Right ventricle myocardium superior (tissue), 1 donor: ENCODE measurements around the gene CPTP. TPM values are rescaled to one million over a fixed set of nuclear protein-coding genes. Genes with fewer than 3 reads are reported as not detected.

ENCODE experiments used
- ATAC-seq: fragments of 200-7000 bp; cut with Tn5 transposase; one replicate; pipeline ENCODE4 v1.9.1; 2020; ENCODE audit warnings: mild to moderate bottlenecking; ENCODE audit not compliant: poor library complexity
- DNase-seq: peaks from one replicate; pipeline ENCODE4 v3.0.0-alpha.2; 2020
- intact Hi-C: fragments of 100-400 bp; cut with DNase I; formaldehyde crosslinking; loops from one replicate; pipeline ENCODE4 v1.11.2; 2022
- total RNA-seq: library from RNA; stranded (reverse); fragmentation: NEBNext Ultra II Directional; extraction: Animal tissue kit (Norgen Biotek cat#: 25700); gene quantifications from one replicate; pipeline ENCODE4 v1.2.1, GENCODE V29; 2021
- donor health status: DM: no; HTN: yes; CAD: no; lungs with severe emphysema.

The CPTP gene
- total RNA-seq, 1 donor from 2014 or later: 113 TPM

DNA sequence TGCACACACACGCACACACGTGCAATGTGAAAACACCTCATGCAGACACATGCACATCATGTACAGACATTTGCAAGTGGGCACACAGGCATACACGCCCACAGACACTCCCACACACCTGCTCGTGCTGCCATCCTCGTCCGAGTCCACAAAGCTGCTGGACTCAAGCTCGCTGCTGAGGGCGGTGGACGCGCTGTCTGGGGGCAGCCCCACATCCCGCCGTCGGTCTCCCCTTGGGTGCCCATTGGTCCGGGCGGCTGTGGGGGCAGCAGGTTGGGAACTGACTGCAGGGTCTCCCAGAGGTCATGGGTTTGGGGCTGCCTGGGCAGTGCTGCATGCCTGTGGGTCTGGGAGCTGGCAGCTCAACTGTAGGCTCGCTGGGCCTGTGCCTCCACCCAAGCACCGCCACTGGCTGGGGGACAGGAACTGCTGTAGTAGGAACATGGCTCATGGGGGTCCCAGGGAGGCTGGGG, 17.0 kb downstream of the CPTP start:
- DNase-seq (no peak), ATAC-seq (no peak)
- intact Hi-C loops: no loop called here

DNA sequence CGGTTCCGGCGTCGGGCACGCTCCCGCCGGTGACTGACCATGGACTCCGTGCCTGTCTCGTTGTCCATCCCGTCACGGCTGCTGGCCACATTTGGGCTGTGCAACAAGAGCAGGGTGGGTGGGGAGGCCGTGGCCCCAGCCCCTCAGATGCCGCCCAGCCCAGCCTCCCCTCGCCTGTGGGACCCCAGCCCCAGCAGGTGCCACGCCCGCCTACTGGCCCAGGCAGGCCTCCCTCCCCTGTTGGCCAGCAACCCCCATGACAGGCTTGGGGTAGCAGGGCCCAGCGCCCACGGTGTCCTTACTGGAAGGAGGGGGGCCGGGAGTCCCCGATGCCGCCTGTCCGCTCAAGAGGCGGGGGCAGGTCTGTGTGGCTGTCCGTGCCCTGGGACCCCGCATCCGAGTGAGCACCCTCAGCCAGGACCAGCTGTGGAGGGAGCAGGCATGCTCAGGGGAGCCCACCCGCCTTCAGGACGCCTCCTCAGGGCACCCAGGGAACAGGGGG, 17.5 kb downstream of the CPTP start:
- intact Hi-C loops: no loop called here
- ATAC-seq (no peak), DNase-seq (no peak)

DNA sequence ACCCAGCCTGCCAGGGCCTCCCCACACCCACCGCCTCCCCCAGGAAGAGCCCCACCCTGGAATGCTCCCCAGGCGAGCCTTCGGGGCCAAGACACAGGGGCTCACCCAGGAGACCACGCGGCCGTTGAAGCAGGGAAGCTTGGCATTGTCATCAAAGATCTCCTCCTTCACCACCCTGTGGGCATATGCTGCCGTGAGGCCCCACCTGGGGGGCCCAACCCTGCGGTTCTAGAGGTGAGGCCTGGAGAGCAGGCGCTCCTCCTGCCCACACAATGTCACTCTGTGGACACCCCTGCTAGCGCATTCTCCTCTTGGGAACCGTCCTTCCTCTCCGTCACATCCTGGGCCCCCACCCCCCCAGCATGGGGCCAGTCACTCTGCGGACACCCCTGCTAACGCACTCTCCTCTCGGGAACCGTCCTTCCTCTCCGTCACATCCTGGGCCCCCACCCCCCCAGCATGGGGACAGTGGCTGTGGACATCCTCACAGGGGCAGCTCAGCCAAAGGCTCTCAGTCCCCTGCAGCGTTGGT, 18.0 kb downstream of the CPTP start:
- intact Hi-C loops: no loop called here
- DNase-seq (no peak), ATAC-seq (no peak)

DNA sequence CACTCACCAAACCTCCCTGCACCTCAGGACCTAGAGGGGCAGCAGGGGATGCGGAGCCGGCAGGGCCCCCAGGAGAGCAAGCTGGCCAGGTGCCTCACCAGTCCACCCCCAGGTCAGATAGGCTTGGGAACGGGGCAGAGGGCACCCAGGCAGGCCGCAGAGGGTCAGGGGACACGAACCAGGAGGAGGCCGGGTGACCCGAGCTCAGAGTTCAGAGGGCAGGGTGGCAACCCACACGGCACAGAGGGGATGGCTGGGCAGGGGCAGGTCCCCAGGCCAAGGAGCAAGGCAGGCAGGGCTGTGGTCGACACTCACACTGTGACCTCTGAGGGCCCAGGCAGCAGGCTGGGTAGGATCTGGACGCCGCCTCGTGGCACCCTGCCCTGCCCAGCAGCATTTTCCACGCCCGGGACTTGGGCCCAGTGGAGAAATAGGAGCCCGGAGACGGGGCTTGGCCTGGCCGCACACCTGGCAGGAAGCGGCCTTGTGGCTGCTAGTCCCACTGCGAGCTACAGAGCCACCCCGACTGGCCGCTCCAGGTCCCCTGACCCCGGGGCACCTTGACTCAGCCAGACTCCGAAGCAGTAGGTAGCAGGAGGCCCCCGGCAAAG, 19.3 kb downstream of the CPTP start:
- ATAC-seq: peak; percentile 22

DNA sequence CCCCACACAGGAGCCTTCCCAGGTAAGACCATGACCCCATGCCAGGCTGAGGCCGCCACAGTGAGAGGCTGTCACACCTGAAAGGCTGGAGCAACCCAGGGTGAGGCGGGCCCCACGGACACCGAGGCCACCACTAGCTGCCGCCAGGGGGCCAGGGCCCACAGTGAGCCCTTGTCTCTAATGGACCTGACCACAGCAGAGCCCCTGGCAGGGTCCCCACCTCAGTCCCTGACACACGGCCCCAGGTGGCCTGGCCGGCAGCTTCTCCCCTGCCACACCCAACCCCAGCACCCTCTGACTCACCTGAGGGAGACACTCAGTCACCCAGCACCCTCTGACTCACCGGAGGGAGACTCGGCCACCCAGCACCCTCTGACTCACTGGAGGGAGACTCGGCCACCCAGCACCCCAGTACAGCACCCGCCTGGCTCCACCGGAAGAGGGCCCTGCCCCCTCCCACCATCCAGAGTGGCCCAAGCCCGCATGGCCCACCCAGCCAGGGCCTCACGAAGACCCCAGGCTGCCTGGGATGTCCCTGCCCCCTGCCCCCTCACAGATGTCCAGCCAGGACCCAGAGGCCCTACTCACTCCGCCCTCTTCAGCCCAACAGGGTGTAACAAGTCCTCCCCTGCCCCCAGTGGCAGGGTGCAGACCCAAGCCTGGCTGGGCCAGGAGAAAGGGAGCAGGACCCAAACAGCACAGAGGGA, 20.2 kb downstream of the CPTP start:
- DNase-seq: no peak
- intact Hi-C loops: no loop called here
- ATAC-seq: no peak

More for the DNA sequence above, 19.3 kb downstream of the CPTP start:
- DNase-seq: no peak
- intact Hi-C loops: no loop called here

DNA sequence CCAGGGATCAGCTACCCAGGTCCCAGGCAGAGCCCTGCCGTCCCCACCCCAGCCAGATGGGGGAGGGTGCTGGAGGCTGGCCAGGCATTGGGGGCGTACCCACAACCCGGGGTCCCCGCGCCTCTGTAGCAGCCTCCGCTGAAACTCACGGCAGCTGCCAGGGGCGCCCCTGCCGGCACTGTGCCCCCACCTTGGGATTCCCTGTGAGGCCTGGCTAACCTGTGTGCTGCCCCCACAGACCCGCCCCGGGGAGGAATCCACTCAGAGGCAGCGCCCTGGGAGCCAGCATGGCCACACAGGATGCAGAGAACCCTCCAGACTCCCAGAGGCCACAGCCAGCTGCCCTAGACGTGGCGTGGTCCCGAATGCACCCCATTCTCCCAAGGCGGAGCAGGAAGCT, 20.8 kb downstream of the CPTP start:
- intact Hi-C loops: no loop called here

DNA sequence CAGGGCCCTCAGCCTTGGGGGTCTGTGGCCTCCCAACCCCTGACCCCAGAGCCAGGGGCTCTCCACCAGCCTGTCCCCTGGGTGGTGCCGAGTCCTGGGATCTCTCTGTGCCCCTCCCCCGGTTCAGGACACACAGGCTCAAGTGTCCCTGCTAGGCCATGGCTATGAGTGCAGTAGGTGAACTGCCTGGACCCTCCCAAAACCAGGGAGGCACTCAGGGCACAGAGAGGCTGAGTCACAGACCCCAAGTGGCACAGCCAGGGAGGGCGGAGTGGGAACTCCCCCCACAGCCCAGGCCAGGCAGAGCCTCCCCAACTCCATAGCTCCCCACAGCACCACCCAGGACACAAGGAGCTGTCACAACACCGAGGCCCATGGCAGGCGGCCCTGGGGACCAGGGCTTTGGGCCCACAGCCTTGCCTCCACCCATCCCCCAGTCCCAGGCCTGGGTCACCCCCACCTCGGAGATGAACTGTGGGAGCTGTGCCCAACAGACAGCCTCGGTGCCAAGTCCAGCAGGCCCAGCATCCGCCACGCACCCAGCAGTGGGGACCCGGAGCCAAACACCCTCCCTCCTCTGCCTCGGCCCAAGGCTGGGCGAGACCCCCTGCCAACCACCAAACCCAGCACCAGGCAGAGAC, 21.4 kb downstream of the CPTP start:
- intact Hi-C loops: no loop called here
- peak; percentile 14 for ATAC-seq
- no peak for DNase-seq

More for the DNA sequence above, 20.8 kb downstream of the CPTP start:
- DNase-seq: no peak
- ATAC-seq: no peak

DNA sequence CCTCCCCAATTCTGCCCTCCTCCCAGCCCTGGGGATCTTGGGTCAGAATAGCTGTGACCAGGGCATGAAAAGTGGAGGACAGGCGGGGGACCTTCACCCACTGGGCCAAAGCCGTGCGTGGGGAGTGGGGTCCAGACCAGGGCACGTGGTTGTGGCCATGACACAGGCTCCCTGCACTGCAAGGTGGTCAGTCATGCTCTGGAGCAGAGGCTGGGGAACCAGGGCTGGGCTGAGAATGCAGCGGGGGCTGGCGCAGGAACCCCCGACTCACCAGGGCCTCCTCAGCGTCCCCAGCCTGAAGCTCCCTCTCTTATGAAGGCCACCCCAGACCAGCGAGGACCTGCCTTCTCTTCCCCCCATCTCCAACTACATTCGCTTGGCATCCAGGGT, 21.9 kb downstream of the CPTP start:
- DNase-seq: no peak
- intact Hi-C loops: no loop called here

DNA sequence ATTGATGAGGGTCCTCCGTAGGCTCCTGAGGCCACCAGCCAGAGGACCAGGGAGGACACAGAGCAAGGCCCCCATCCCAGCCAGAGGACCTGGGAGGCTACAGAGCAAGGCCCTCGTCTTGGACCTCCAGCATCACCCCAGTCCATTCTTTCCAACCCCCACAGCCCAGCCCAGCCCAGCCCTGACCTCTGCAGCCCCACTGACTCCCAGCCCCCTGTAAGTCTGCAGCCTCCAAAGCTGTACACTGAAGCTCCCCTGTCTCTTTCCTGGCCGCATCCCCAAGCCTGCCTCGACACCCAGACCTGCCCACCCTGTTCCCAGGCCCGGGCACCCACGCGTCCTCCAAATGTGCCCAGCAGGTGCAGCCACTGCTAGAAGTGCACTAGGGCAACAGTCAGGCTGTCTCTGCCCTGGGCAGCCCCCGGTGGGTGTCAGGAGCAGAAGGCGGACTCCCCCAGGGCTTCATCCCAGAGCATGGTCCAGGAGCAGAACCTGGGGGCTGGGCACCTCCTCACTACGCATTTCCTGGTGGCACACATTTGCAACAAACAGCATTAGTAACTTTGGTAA, 22.5 kb downstream of the CPTP start:
- DNase-seq: no peak
- ATAC-seq: no peak
- intact Hi-C loops: no loop called here

More for the DNA sequence above, 21.9 kb downstream of the CPTP start:
- ATAC-seq: no peak

DNA sequence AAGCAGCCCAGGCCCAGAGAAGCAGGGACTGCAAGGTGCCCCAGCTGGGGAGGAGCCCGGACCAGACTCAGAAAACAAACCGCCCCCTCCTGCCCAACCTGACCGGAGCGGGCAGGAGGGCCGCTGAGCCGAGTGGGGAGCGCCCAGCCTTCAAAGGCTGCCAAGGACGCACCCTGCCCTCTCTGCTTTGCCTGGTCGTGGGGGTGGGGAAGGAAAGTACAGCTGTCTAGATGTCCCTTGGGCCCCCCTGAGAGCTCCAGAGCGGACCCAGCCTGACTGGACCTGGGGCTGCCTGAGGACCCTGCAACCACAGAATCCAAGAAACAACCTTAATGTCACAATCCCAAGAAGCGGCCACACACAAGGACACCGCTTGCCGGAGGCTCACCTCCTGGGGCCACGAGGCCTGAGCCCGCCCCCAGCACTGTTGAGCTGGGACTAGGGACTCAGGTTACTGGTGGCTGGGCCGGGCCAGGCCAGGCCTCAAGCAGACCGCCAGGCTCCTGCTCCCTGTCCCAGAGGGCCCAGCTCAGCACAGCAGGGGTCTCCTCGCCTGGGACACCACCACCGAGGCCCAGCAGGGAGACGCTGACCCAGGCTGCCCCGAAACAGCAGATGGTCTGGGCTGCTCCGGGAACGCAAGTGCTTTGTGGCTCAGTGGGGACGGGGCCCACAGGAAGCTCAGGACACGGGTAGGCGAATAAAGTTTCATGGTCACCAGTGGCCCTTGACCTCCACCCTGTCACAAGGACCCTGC, 23.2 kb downstream of the CPTP start:
- intact Hi-C loops: no loop called here
- peak; percentile 44 for ATAC-seq

DNA sequence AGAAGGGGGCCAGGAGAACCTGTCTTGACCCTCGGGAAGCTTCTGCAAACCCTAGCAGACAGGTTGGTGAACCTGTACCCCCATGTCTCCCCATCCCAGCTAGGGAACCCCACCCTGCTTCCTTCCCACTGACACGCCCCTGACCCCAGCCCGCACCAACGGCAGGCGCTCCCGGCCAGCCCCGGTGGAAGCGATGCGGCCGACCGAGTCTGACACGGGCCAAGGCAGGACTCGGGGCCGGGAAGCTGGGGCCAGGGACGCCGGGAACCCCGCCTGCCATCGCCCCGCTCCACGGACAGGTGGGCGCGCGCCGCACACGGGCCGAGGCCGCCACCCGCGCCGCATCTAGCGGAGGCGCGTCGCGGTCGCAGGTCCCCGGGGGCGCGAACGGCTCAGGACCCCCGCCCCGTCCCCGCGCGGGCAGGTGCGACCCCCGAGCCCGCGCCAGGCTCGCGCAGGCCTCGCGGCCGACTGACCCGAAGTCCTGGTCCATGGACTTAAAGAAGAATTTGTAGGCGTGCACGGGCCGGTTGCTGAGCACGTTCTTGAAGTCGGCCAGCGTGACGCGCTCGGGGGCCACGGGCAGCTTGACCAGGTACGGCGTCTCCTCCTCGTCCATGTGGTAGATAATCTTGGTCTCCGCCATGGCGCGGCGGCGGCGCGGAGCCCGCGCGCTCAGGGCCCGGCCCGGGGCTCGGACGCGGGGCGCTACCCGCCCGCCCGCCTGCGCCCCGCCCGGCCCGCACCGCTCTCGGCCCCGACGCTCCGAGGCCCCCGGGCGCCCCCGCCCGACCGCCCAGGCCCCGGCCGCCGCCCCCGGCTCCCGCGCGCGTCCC, 24.0 kb downstream of the CPTP start:
- DNase-seq: no peak
- no peak for ATAC-seq
- intact Hi-C loops: no loop called here

More for the DNA sequence above, 23.2 kb downstream of the CPTP start:
- no peak for DNase-seq

DNA sequence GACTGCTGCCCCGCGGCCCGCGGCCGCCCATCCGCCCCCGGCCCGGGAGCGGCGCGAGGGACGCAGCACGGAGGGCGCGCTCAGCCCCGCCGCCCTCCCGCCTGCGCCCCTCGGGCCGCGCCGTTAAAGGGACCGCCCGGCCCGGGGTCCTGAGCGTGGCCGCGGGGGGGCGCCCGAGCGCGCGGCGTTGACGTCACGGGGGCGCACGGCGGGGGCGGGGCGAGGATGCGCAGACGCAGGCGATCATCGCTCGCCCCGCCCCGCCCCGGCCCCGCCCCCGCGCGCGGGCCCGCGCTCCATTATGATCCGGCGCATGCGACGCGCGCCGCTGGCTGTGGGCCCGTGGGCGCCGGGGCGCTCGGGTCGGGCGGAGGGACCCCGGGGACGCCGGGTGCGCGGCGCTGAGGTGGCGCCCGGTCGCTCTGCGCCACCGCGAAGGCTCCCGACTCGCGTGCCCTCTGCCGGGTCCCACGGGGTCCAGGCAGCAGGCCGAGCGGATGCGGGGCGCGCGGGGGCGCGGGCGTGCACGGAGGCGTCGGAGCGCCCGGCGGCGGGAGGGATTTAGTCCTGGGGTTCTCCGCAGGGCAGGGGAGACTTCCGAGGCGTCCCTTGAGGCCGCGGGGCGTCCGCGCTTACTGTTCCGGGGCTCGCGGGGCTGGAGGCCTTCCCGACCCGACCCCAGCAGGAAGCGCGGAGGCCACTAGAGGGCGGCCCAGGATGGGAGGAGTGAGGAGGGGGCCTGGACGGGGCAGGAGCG, 24.8 kb downstream of the CPTP start, which contains the start of gene DVL1:
Gene DVL1 (minus strand): TSS at position 163 of the 757 bp plus-strand sequence. CDS start 353 bp downstream, outside the sequence.
- intact Hi-C loops: no loop called here
- ATAC-seq (peak; percentile 32), DNase-seq (peak; percentile 79)

DNA sequence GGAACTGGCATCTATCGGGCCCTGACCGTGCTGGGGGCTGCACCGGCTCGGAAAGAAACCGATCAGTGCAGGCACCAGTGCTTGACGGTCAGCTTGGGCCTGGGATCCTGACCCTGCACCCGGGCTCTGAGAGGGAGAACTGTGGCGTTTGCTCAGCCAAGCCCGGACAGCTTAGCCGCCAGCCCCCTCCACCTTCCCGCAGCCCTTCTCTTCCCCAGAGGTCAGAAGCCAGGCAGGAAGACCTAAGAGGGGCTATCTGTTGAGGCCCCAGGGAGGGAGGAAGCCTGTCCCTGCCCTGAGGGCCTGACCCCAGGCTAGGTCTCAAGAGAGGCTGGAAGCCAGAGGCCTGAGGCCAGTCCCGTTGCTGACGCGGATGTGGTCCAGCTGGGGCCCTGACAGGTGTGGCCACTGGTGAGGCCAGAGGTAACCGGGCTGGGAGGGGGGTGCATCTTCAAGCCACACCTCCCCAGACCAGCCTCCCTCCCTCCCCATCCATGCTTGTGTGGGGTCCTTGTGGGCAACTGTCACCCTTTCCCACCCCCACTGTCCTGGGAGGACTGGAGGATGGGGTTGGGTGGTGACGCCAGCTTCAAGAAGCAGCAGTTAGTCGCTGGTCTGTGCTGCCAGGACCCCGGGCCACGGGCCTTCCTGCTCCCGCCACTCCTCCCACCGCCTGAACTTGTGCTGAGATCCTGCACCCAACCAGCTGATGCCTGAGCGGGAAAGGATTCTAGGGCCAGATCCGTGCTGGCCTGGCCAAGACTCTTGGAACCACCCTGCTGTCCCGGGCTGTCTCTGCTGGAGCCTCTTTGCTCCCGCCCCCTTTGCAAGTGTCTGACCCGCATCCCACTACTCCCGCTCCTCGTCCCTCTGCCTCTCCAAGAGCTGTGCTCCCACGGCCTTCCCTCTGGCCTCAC, 27.2 kb downstream of the CPTP start:
- intact Hi-C loops: no loop called here
- ATAC-seq (peak; percentile 8), DNase-seq (peak; percentile 76)

DNA sequence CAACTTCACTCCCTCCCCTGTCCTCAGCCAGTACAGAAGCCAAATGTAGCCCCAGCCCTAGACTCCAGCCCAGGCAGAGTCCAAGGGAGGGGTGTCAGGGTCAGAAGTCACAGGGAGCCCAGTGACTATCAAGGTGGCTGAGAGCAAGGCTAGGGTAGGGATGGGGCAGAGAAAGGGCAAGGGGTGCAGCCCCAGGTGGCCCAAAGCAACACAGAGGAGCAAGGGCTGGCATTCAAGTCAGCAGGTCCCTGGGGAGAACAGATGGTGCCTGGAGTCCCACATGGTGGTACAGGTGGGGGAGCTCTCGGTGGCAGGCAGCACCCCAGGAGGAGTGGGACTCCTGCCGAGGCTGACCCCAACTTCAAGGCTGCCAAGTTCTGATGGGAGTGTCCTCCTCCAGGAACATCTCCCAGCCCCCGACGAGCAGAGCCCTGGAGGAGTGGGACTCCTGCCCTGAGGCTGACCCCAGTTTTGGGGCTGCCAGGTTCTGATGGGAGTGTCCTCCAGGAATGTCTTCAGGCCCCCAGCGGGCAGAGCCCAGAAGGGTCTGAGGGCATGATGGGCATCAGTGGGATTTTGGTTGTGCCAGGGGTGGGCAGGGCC, 28.3 kb downstream of the CPTP start:
- ATAC-seq: no peak
- intact Hi-C loops: no loop called here
- no peak for DNase-seq

DNA sequence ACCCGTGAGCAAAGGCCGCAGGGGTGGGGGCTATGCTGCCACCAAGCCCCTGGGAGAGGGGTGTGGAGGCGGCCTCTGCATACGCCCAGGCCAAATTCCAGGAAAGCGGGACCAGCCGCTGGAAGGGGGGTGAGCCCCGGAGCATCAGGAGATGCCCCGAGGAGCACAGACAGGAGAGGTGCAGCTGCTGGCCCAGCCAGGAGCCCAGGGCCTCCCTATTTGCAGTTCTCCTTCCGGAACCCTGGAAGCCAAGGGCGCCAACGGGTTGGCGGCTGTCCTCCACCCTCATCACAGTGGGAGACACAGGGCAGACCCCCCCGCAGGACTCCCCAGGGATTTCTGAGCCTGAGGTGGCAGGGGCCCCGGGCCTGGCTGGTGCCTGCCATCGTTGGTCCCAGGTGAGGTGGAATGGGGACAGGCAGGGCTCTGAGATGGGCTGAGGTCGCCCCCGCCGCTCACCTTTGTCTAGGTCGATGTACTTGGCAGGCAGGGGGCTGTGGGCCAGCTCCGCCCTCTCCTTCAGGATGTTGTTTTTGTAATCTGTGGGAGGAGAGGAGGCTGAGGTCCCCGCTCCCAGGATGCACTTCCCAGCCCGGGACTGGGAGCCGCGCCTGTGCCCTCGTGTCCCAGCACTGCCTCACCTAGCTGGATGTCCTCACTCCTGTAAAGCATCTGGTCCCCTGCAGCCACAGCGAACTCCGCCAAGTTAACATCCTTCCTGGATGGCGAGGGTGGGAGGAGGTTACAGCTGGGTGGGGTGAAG, 29.0 kb downstream of the CPTP start:
- DNase-seq: no peak
- ATAC-seq: no peak
- intact Hi-C loops: no loop called here
